Kidney epithelial cell (primary cell): Measurements from ENCODE around the gene MTMR3. TPM values are rescaled to one million over a fixed set of nuclear protein-coding genes. Genes with fewer than 3 reads are reported as not detected.

Experiments
- DNase-seq: peaks from one replicate; pipeline ENCODE4 v3.0.0-alpha.2; 2010; ENCODE audit warnings: low read depth
- H3K27me3 ChIP-seq: 2 replicates; pipeline ENCODE4 v1.6.0; 2011; ENCODE audit warnings: low read length; ENCODE audit not compliant: control insufficient read depth, insufficient read depth
- H3K36me3 ChIP-seq: 2 replicates; pipeline ENCODE4 v1.5.1; 2011; ENCODE audit warnings: low read length; ENCODE audit not compliant: control insufficient read depth, insufficient read depth
- H3K4me3 ChIP-seq: 2 replicates; pipeline ENCODE4 v1.5.1; 2011; ENCODE audit warnings: low read depth, mild to moderate bottlenecking, control low read depth, low read length
- CTCF ChIP-seq: IDR thresholded peaks from 2 replicates; pipeline ENCODE4 v1.5.1; 2011; ENCODE audit warnings: mild to moderate bottlenecking, moderate library complexity, low read length, control low read depth, inconsistent platforms; ENCODE audit not compliant: insufficient read depth, poor library complexity, severe bottlenecking
- total RNA-seq: library from RNA; depleted of rRNA; stranded (reverse); fragments of >200 nt; gene quantifications from 2 replicates; pipeline ENCODE4 v1.2.3, GENCODE V29; 2015

The MTMR3 gene
- total RNA-seq, 1 donor from 2014 or later = 31.9 TPM

- H3K4me3 ChIP-seq = no peak overlapping the region
Observed at GRCh38 chr22:30044369-30044768, 161.4 kb downstream of the MTMR3 start.

DNA sequence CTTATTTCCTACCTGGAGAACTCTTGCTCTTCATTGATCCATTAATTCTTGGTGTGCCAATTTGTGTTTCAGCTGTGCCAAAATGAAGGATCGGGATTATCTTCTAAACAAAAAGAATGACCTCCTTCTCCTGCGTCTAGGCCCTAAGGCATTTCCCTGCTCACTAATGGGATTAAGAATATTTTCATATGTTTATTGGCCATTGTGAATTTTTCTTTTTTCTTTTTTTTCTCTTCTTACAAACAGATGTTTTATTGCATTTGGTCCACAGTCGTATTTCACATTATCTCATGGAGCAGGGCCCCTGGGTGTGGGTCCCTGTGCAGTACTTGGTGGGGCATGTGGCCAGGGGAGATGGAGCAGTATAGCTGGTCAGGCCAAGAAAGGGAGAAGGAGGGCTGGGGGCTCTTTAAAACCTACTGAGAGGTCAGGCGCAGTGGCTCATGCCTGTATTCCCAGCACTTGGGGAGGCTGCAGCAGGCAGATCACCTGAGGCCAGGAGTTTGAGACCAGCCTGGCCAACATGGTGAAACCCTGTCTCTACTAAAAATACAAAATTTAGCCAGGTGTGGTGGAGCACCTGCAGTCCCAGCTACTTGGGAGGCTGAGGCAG is 162.0 kb downstream of the MTMR3 start:
- Histone ChIP-seq H3K27me3 (no peaks in the 10 kb centered on the region), H3K36me3 (no peaks in the 10 kb centered on the region), H3K4me3 (no peak overlapping the region)
- no peak for DNase-seq
- no peak for TF ChIP-seq CTCF

More at GRCh38 chr22:30044369-30044768, 161.4 kb downstream of the MTMR3 start:
- Histone ChIP-seq H3K36me3 (no peaks in the 10 kb centered on the region), H3K27me3 (no peaks in the 10 kb centered on the region)
- TF ChIP-seq CTCF = no peak
- peak; percentile 93 for DNase-seq

- no peaks in the 10 kb centered on the region for H3K27me3 ChIP-seq
- no peak for DNase-seq
- no peak overlapping the region for H3K4me3 ChIP-seq
- H3K36me3 ChIP-seq = no peaks in the 10 kb centered on the region
- TF ChIP-seq CTCF = no peak
Observed at GRCh38 chr22:30045494-30045887, 162.5 kb downstream of the MTMR3 start.

GRCh38 chr22:30045901-30046715 is 163.1 kb downstream of the MTMR3 start:
- no peaks in the 10 kb centered on the region for H3K27me3 ChIP-seq
- no peak for TF ChIP-seq CTCF
- no peak overlapping the region for H3K4me3 ChIP-seq
- no peaks in the 10 kb centered on the region for H3K36me3 ChIP-seq
- DNase-seq = no peak

- no peak for TF ChIP-seq CTCF
- Histone ChIP-seq H3K36me3 (no peaks in the 10 kb centered on the region), H3K4me3 (no peak overlapping the region), H3K27me3 (no peaks in the 10 kb centered on the region)
- DNase-seq = no peak
Observed at GRCh38 chr22:30046716-30047363, 163.9 kb downstream of the MTMR3 start.
